Stimulated activated CD4-positive, alpha-beta T cell treated with anti-CD3 and anti-CD28 coated beads, Interleukin-2, amount 100 ng/mL, for 4 hours (primary cell): ENCODE data around the gene GTF3A.
"Not testable (repeated sequence)": the region's sequence is repeated elsewhere in the genome, so short reads cannot be mapped to it uniquely, and the experiment has no call there.

Experiments used
- DNase-seq: peaks from one replicate; pipeline ENCODE4 v3.0.0-alpha.2; 2020; ENCODE audit warnings: low read depth

The GTF3A gene

DNA sequence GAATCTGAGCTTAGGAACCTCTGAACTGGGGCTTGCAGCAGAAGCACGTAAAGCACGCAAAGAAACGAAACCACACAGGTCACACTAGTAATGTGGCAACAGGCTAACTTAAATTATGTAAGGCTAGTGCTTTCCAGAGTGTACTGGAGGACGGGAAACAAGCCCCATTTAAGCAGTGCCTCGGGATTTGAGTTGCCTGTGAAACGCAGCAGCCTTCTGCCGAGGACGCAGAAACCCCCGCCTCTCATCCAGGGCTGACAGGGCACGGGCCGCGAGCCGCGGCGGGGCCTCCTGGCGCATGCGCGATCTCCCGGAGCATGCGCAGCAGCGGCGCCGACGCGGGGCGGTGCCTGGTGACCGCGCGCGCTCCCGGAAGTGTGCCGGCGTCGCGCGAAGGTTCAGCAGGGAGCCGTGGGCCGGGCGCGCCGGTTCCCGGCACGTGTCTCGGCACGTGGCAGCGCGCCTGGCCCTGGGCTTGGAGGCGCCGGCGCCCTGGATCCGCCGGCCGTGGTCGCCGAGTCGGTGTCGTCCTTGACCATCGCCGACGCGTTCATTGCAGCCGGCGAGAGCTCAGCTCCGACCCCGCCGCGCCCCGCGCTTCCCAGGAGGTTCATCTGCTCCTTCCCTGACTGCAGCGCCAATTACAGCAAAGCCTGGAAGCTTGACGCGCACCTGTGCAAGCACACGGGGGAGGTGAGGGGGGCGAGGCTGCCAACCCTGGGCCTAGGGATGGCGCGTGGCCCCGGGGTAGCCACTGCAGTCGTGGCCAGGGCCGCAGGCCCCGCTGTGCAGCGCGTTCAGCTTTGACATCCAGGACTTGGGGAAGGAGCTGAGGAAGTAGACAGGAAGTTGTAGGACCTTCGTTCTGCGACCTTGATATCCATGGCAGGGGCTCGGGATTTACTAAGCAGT lies at the start of gene GTF3A:
TSS of gene GTF3A (plus strand) at position 374 of the 912 bp plus-strand sequence.
- DNase-seq = peak; percentile 80

DNA sequence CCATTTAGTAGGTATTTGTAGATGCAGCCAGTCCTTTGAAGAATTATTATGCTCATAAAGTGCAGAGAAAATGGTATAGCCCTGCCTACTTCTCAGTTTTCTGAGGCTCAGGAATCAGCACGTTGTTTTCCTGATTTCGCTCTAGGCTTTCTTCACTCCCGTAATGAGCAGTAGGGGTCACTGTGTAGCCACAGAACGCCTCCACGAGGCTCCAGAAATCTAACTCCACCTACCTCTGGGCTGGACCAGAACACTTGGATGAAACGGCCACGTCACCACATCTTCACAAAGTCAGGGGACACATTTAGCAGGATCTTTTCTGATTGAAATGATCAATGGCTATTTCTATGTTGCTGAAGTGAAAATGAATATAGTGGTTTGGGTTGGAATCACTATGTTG lies 49.8 kb upstream of the GTF3A start:
- peak; percentile 27 for DNase-seq

DNA sequence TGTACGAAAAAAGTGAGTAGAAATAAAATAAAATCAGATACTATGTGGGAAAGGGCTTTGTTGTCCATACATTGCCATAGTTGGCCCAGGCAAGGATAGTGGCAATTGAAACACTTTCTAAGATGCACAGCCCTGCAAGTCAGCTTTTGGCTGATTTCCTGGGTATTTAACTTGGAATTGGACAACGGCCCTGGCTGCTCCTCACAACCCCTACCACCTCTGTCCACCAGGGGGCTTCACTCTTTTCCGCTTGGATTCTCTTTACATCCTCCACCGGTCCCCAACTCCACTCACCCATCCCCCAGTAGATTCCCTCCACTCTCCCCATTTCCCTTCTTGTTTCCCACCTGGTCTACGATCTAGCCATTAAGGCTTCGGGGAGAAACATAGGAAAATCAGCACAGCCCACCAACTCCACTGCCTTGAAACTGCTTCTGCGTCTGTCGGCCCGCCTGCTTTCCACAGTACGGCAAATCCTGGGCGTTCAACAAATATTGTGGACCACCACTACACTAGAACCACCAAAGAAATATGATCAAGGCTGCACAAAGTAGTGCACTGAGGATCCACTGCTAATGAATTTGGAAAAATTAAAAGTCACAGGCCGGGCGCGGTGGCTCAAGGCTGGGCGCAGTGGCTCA lies 48.6 kb upstream of the GTF3A start:
- peak; percentile 16 for DNase-seq

DNA sequence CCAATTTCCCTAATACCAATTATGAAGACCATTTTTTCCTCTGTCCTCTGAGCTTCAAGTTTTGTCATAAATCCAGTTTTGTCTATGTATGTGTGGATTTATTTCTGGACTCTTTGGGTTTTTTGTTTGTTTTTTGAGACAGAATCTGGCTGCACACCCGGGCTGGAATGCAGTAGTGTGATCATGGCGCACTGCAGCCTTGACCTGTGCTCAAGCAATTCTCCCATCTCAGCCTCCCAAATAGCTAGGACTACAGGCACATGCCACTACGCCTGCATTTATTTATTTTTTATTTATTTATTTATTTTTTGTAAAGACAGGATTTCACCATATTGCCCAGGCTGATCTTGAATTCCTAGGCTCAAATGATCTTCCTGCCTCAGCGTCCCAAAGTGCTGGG lies 45.3 kb upstream of the GTF3A start:
- no peak for DNase-seq

DNA sequence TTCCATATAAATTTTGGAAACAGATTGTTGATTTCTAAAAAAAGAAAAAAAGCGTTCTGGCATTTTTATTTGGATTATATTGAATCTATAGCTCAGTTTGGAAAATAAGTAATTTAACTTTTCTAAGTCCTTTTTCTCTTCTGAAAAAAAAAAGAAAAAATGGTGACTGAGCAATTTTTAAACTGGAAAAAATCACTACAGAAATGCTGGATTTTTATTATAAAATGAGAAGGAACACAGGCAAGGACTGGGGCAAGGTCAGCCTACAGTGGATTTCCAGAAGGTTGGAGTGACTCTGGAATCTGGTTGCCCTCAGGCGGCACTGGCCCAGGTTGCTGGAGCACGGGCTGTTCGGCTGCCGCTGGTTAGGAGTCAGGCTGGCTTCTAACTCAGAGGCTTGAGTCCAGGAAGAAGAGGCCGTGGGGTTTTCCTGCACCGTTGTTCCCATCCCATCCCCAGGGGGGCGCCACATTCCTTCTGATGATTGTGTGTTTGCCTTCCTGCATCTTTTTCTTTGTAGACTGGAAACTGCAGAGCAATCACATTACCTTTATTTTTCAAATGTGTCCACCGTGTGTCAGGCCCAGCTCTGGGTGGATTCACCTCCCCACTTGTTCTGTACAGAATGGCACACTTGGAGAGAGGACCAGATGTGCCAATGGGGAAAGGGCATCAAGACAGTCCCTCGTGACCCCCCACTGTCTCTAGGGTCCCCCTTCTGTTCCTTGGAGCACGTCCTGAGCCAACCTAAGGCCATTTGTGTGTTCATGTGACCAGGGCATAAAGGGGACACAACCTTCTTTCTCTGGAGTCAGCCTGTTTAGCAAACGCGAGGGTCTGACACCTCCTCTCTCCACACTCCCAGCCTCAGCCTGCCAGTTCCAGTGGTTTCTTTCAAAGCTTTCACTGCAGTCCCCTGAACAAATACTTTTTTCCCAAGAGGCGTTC lies 44.5 kb upstream of the GTF3A start:
- peak; percentile 10 for DNase-seq

DNA sequence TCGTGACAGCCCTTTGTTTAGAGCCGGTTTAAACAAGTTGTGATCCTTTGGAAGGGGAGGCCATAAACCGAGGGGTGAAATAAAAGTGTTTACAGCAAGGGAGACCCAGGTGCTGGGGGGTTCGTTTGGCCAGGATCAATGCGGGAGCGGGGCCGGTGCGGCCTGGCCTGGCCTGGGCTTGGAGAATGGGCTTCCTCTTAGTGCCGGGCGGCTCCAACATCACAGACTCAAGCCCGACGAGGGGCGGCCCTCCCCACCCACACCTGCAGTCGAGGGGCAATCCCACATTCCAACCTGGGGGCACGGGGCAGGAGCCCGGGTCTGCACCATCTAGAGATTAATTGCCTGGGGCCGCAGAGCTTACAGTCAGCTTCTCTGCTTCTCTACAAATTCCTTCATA lies 42.8 kb upstream of the GTF3A start:
- no peak for DNase-seq

DNA sequence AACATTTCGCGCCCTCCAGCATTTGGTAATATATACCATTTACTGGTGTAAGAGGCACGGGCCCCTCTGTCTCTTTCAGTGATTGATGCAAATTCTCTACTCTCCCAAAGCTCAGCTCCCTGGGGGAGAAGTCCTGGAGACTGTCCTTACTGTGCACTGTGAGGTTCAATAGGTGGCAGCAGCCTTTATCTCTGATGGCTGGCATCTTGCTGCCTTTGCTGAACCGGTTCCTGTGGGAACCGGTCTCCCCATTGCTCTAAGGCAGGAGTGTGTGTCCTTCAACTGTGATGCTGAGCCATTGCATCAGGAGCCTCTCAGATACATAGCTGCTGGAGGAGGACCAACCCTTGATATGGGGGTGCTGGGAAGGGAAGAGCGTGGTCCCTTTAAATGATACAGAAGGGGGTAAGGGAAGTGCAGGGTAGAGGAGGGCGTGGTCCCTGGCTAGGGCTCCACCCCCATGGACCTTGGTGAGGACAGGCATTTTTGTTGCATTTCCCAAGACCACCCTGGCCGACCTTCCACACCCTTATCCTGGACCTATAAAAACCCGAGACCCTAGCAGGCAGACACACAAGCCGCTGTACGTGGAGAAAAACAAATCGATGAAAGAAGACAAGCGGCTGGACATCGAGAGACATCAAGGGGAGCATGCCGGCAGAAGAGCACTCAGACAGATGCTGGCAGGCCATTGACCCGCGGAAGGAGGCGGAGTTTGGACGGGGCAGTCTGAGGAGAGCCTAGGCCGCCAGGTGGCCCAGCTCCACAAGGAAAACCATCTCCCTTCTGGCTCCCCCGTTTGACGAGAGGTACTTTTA lies 41.1 kb upstream of the GTF3A start:
- no peak for DNase-seq

DNA sequence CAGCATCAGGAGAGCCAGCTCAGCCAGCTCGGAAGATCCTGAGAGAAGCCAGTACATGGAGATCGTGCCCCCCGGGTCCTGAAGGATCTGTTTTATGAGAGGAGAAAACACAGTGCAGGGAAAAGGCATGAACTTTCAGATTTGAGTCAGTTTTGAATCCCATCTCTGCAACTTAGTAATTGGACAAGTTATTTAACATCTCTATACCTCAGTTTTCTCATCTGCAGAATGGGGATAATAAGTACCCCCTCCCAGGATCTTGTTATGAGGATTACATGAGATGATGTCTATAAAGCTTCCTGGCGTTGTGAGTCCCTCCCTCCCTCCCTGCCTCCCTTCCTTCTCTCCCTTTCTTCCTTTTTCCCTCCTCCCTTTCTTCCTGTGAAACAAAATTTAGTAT lies 40.1 kb upstream of the GTF3A start:
- no peak for DNase-seq

DNA sequence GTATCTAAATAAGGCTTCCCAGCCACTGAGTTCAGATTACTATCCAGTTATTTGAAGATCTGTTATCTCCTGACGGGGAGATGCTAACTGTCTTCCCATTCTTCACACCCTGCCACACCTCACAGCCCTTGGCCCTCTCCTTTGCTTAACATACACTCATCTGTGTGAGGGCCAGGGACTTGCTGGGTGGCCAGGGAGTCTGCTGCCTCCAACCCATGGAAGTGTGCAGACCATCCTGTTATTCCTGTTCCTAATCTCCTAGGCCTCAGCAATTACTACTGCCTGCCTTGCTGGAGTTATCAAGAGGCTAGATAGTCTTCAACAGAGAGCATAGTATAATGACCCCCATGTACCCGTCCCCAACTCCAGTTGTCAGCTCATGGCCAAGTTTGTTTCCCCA lies 36.2 kb upstream of the GTF3A start:
- no peak for DNase-seq

DNA sequence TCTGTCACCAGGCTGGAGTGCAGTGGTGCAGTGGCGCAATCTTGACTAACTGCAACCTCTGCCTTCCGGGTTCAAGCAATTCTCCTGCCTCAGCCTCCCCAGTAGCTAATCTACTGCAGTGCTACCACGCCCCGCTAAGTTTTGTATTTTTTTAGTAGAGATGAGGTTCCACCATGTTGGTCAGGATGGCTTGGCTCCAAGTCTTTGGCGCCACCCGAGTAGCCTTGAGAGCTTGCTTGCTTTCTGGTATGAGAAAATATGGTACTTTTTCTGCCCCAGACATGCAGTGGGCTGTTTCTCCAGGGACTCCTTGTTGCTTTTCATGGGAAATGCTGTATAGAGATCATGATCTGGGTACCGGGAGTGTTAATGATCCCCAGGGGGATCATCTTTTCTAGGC lies 34.5 kb upstream of the GTF3A start:
- DNase-seq = no peak

DNA sequence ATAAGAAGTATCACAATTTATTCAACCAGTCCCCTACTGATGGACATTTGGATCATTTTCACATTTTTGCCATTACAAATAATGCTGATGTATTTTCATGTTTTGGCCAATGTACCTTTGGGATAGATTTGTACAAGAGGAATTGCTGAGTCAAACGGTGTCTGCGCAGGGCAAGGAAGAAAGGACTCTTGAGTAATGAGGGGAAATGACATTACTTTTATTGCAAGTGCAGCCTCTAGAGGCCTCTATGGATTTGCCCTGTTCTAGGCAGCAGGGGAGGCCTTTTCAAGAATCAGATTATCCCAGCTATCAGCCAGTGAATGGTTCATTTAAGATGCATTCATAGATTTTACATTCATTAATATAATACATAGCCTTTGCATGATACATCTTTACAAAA lies 32.9 kb upstream of the GTF3A start:
- DNase-seq = no peak

DNA sequence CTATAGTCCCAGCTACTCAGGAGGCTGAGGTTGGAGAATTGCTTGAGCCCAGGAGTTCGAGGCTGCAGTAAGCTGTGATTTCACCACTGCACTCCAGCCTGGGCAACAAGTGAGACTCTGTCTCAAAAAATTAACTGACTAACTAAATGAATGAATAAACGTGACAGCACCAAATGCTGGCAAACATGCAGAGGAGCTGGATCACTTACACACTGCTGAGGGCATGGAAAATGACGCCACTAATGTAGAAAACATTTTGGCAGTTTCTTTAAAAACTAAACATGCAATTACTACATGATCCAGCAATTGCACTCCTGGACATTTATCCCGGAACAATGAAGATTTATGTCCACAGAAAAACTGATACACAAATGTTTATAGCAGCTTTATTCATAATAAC lies 31.3 kb upstream of the GTF3A start:
- DNase-seq = no peak

DNA sequence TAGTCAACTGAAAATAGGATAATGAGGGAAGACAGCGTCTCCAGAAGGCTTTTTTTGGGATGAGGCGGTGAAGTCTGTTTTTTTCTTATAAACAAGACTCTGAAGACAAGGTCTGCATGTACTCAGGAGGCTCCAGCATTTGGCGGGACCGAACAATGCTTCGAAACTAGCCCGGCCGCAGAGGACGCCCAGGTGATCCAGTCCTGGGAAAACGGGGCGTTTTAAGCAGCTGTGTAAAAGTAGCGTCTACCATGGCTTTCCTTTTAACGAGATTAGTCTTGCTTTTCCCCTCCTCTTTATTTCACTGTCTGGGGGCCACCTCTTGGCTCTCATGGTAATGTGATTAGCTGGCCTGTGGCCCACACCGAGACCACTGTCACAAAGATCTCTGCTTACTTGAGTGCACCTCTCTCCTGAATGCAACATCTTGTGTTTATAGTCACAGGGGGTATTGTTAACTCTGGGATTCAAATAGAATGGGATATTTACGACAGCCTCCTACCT lies 29.4 kb upstream of the GTF3A start:
- no peak for DNase-seq

DNA sequence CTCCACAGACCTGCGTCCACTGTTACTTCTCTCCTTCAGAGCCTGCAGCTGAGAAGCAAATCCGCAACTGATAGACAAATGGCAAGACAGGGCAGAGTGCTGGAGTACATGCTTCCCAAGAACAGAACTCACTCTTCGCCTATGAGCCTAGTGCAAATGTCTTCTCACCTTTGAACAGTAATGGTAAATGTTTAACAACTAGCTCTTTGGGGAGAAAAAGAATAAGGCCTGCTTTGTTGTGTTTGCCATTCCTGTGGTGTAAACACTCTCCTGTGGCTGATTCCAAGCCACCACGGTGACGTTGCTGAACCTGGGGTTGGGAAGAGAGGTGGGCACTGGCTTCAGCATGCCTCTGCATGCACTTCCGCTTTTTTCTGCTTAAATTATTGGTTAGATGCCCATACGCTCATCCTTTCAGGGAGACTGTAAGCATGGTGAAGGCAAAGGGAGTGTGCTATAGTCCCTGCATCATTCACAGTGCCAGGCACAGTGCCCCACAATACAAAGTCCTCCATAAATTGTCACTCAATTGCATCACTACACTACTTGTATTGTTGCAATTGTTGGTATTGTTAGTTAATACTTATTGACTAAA lies 28.1 kb upstream of the GTF3A start:
- DNase-seq = no peak

DNA sequence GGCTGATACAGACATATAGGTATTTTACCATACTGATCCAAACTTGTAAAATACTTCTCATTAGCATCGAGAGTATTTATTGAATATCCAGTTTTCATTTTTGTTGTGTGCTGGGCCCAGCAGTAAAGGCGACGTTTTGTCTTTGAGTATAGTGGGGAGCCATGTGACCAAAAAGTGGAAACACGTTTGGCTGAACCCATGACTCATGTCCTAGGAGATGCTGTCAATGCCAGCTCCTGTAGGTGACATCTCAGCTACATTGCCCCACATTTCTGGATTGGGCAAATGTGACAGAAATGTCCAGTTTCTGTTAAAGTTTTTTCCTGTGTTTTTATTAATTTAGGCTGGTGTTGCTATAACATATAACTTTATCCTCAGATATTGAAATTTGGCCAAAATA lies 26.1 kb upstream of the GTF3A start:
- no peak for DNase-seq

DNA sequence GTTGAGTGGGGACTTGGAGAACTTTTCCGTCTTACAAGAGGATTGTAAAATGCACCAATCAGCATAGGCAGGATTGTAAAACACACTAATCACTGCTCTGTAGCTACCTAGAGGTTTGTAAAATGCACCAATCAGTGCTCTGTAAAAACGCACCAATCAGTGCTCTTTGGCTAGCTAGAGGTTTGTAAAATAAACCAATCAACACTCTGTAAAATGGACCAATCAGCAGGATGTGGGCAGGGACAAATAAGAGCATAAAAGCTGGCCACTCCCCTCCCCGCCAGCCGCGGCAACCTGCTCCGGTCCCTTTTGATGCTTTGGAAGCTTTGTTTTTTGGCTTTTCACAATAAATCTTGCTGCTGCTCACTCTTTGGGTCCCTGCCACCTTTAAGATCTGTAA lies 24.0 kb upstream of the GTF3A start:
- DNase-seq = not testable (repeated sequence)

DNA sequence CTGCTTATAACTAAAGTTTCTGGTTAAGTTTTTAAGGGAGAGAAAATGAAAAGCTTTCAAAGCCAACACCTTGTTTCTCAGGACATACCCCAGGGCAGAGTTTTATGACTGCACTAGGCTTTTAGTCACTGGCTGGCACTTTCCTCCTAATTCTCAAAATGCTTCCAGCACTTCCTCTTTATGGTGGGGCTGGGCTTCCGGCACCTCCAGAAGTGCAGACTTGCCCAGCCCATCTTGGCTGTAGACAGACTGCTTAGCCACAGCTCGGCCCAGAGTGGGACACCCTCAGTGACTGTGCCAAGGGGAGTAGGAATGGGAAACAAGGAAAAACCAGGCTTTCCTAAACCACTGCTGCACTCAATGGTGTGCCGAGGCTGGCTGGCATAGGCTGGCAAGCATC lies 23.2 kb upstream of the GTF3A start:
- no peak for DNase-seq

DNA sequence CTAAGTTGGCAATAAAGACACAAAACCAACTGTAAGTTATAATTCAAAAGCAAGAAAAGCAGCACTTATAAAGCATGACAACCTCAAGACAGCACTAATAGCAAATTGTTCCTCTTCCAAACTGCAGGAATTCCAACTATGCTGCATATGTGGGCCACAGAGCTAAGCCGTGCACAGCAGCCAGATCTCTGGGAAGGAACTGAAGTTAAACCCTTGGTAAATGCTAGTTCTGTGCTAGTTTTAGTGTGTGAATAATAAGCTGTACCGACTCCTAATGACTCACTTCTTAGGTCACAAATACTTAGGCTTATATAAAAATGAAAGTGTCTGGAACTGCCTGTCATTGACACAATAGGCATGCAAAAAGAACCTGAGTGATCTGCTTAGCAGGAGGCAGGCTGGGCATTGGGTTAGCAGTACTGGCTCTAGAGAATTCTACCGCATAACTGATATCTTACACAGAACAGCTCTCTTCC lies 21.2 kb upstream of the GTF3A start:
- DNase-seq = no peak

DNA sequence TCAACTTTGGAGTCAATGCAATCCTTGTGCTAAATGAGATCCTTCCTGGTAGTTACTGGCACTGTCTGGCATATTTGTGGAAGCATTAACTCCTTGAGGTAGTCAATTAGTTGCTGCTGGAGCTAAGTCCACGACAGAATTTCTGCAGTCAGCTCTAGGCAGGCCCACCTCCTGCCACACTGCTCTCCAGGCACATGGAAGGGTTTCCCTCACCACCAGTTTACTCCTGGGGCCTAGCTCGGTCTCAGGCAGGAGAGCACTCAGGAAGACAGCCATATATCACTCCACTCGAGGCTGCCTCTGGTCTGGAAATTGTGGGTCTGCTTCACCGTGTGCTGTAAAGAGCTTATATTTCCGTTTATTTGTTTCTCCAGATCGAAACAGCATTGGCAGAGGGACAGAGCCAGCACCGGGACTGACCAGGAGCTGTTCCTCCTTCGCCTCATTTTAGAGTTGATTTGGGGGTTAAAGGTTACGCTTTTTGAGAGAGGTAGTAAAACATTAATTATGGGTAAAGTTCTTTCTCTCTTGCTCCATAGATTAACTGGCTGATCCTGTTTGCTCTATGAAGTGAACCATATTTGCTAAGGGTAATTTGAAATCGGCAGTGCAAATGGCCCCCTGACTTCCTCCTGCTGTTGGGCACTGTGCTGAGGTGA lies 20.6 kb upstream of the GTF3A start:
- no peak for DNase-seq

DNA sequence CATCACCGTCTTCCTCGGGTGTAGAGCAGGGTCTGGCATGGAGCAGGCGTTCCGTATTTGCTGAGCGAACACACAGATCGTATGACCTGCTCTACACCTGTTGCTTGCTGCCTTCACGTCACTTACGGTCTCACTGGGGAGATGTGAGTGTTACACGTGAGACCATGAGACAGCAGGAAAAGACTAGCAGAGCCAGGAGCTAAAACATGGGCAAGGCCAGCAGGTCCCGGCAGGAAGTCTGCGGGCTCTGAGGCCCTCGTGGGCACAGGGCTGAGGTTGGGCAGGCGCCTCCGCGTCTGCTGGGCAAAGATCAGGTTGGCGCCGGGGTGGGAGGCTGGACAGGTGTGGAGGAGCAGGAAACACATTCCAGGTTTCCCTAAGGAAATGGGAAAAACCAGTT lies 19.7 kb upstream of the GTF3A start:
- no peak for DNase-seq
